B cell (primary cell): ENCODE measurements around the gene MBNL3. TPM values are rescaled to one million over a fixed set of nuclear protein-coding genes. Genes with fewer than 3 reads are reported as not detected.

Source experiments
- ATAC-seq: fragments of 200-7000 bp; cut with Tn5 transposase; one replicate; pipeline ENCODE4 v1.10.0; 2021; ENCODE audit warnings: low read depth, mild to moderate bottlenecking, moderate number of reproducible peaks, moderate library complexity
- CTCF ChIA-PET: fragments of 350-600 bp; sonication (Branson Sonifier 250); formaldehyde crosslinking; loops from one replicate; lab custom pipeline; 2021; ENCODE audit warnings: antibody characterized with exemption, inconsistent platforms; lab: Charles Lee
- POLR2A ChIA-PET: fragments of 350-600 bp; sonication (Branson Sonifier 250); formaldehyde crosslinking; loops from one replicate; lab custom pipeline; 2021; ENCODE audit warnings: antibody characterized with exemption; lab: Charles Lee
- DNase-seq: peaks from one replicate; pipeline ENCODE4 v3.0.0; 2013
- H2AFZ ChIP-seq: 2 replicates; pipeline ENCODE4 v1.6.1; 2012; ENCODE audit warnings: mild to moderate bottlenecking, low read depth, low read length; ENCODE audit not compliant: insufficient read depth, poor library complexity, severe bottlenecking
- H3K27ac ChIP-seq, 2 donors: 1 replicate in 1 of 2; 2 replicates in 1 of 2; pipeline ENCODE4 v1.5.1; 2012 to 2013; ENCODE audit warnings: low read length in 2 of 2, mild to moderate bottlenecking in 2 of 2, moderate library complexity in 1 of 2
- H3K27me3 ChIP-seq, 4 experiments: fragments of 200-600 bp in 1 of 4; sonication (generic) in 1 of 4; replicated peaks in 1 of 4; 1 replicate in 2 of 4; 2 replicates in 2 of 4; pipeline versions ENCODE4 v1.6.1 to v1.7.0; 2013 to 2016; ENCODE audit warnings: low read length in 3 of 4, mild to moderate bottlenecking in 2 of 4, mixed read lengths in 1 of 4, moderate library complexity in 1 of 4; ENCODE audit not compliant: insufficient read depth in 4 of 4, control insufficient read depth in 3 of 4; ENCODE audit errors: control extremely low read depth in 1 of 4
- H3K36me3 ChIP-seq, 2 experiments: replicated peaks in 1 of 2; 1 replicate in 1 of 2; 2 replicates in 1 of 2; pipeline versions ENCODE4 v1.6.1 to v1.7.1; 2013; ENCODE audit warnings: low read length in 1 of 2; ENCODE audit not compliant: insufficient read depth in 2 of 2, control insufficient read depth in 1 of 2; ENCODE audit errors: control extremely low read depth in 1 of 2, extremely low read depth in 1 of 2
- H3K4me1 ChIP-seq, 2 donors: fragments of 200-600 bp in 1 of 2; sonication (generic) in 1 of 2; 1 replicate in 1 of 2; 2 replicates in 1 of 2; pipeline versions ENCODE4 v1.5.1 to v1.6.1; 2013 to 2017; ENCODE audit warnings: low read length in 2 of 2; ENCODE audit not compliant: control insufficient read depth in 2 of 2, insufficient read depth in 2 of 2
- H3K4me2 ChIP-seq: replicated peaks from 2 replicates; pipeline ENCODE3; 2012; ENCODE audit warnings: mild to moderate bottlenecking, low read depth, low read length; ENCODE audit not compliant: poor library complexity, severe bottlenecking
- H3K4me3 ChIP-seq, 5 experiments: fragments of 200-600 bp in 1 of 5; sonication (generic) in 1 of 5; 1 replicate in 3 of 5; 2 replicates in 2 of 5; pipeline versions ENCODE4 v1.5.1 to v1.7.0; 2011 to 2016; ENCODE audit warnings: low read length in 4 of 5, mild to moderate bottlenecking in 4 of 5, low read depth in 2 of 5, control low read depth in 1 of 5, moderate library complexity in 1 of 5; ENCODE audit not compliant: insufficient read depth in 1 of 5; ENCODE audit errors: control extremely low read depth in 1 of 5, extremely low read depth in 1 of 5
- H3K79me2 ChIP-seq: fragments of 200-600 bp; sonication (generic); one replicate; pipeline ENCODE4 v1.6.0; 2016; ENCODE audit warnings: low read length; ENCODE audit not compliant: control insufficient read depth, insufficient read depth
- H3K9ac ChIP-seq: fragments of 200-600 bp; sonication (generic); 2 replicates; pipeline ENCODE4 v1.6.1; 2017; ENCODE audit warnings: mild to moderate bottlenecking, low read length, moderate library complexity
- H3K9me3 ChIP-seq, 3 donors: one replicate each; pipeline versions ENCODE4 v1.6.1 to v1.7.1; 2013; ENCODE audit warnings: low read length in 2 of 3; ENCODE audit not compliant: control insufficient read depth in 2 of 3, insufficient read depth in 1 of 3; ENCODE audit errors: control extremely low read depth in 1 of 3
- H4K20me1 ChIP-seq: 2 replicates; pipeline ENCODE4 v1.6.0; 2012; ENCODE audit warnings: mild to moderate bottlenecking, low read length; ENCODE audit not compliant: insufficient read depth, control insufficient read depth, poor library complexity, severe bottlenecking
- H3K27ac Mint-ChIP-seq: one replicate; pipeline ENCODE4 v1.8.0; 2021; ENCODE audit warnings: mixed read lengths
- H3K27me3 Mint-ChIP-seq: one replicate; pipeline ENCODE4 v1.8.0; 2021; ENCODE audit warnings: mixed read lengths
- H3K4me1 Mint-ChIP-seq: one replicate; pipeline ENCODE4 v1.8.0; 2021; ENCODE audit warnings: mixed read lengths
- H3K4me3 Mint-ChIP-seq: one replicate; pipeline ENCODE4 v1.8.0; 2021; ENCODE audit warnings: mixed read lengths
- H3K9me3 Mint-ChIP-seq: one replicate; pipeline ENCODE4 v1.8.0; 2022; ENCODE audit warnings: mixed read lengths; ENCODE audit not compliant: insufficient read depth
- EZH2 ChIP-seq: IDR thresholded peaks from 2 replicates; pipeline ENCODE4 v1.6.1; 2012; ENCODE audit warnings: borderline replicate concordance, low read depth, mild to moderate bottlenecking, moderate library complexity, low read length; ENCODE audit not compliant: insufficient read depth, poor library complexity, severe bottlenecking
- WGBS: methylation state at CpG from one replicate; pipeline ENCODE4 v1.1.5; 2013; ENCODE audit warnings: missing lambda C conversion rate; ENCODE audit not compliant: insufficient coverage; 5-methylcytosine and 5-hydroxymethylcytosine counted together
- intact Hi-C: fragments of 100-400 bp; cut with micrococcal nuclease; formaldehyde crosslinking; loops from one replicate; pipeline ENCODE4 v1.10.0; 2022
- polyA plus RNA-seq: library from polyadenylated mRNA; depleted of rRNA; stranded (reverse); fragments of >200 nt; gene quantifications from 2 replicates; pipeline ENCODE4 v1.2.3, GENCODE V29; 2012
- total RNA-seq, 2 donors: library from RNA; stranded (reverse); fragments of 120-200 nt in 1 of 2; gene quantifications; 1 replicate in 1 of 2; 2 replicates in 1 of 2; pipeline versions ENCODE4 v1.2.3 to v1.2.4, GENCODE V29; 2013 to 2022
- TF ChIP-seq, protein P1 (sequence below): fragments of 200-600 bp; IDR thresholded peaks from one replicate; pipeline ENCODE4 v1.8.0; 2022; ENCODE audit warnings: antibody characterized with exemption, mild to moderate bottlenecking

Gene MBNL3
- total and polyA plus RNA-seq, 2 donors (not counting 1 experiment from before 2014, with no cell fraction given): 16.6 to 63.1 TPM

- no peak for DNase-seq
- intact Hi-C loops: no loop called here
Observed at GRCh38 chrX:132501606-132502005, 12.8 kb upstream of the MBNL3 start.

DNA sequence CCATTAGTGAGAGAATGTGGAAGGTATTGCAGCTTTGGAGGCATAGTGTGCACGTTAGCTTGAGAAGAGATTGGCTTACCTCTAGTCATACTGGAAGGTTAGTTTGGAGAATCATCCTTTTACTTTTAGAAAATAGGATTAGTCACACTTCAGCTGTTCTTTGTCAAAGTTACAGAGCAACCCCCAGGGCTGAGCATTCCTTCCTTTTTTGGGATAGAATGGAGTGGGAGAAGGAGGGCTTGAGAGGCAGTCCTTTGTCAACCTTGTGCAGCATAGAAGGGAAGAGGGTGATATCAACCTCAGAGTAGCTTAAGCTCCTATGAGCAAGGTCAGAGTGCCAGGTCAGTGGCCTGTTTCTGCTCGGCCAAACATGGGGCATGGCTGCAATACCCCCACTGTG lies 8.6 kb upstream of the MBNL3 start:
- no peaks in the 10 kb centered on the region for H4K20me1 ChIP-seq
- no peak overlapping the region for H3K4me3 ChIP-seq
- ChIA-PET CTCF (interaction anchor here (1.3 kb wide), 1 partner anchor 117 kb away, joined by 3 read pairs; no protein-coding TSS in a partner anchor), POLR2A (no interaction called here)
- Mint-ChIP-seq H3K9me3 (no peaks in the 10 kb centered on the region), H3K4me1 (no peaks in the 10 kb centered on the region), H3K27ac (no peak overlapping the region), H3K4me3 (no peak overlapping the region), H3K27me3 (no peaks in the 10 kb centered on the region)
- H2AFZ ChIP-seq: no peak overlapping the region
- no peak for DNase-seq
- H3K27ac ChIP-seq: no peak overlapping the region
- TF ChIP-seq EZH2: no peak
- TF ChIP-seq, protein P1, sequence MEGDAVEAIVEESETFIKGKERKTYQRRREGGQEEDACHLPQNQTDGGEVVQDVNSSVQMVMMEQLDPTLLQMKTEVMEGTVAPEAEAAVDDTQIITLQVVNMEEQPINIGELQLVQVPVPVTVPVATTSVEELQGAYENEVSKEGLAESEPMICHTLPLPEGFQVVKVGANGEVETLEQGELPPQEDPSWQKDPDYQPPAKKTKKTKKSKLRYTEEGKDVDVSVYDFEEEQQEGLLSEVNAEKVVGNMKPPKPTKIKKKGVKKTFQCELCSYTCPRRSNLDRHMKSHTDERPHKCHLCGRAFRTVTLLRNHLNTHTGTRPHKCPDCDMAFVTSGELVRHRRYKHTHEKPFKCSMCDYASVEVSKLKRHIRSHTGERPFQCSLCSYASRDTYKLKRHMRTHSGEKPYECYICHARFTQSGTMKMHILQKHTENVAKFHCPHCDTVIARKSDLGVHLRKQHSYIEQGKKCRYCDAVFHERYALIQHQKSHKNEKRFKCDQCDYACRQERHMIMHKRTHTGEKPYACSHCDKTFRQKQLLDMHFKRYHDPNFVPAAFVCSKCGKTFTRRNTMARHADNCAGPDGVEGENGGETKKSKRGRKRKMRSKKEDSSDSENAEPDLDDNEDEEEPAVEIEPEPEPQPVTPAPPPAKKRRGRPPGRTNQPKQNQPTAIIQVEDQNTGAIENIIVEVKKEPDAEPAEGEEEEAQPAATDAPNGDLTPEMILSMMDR: no peak
- H3K9ac ChIP-seq: no peak overlapping the region
- H3K27me3 ChIP-seq: peaks cover 0 to 7% (median 0%) of the 10 kb centered on the region in 4 experiments
- no peak overlapping the region for H3K4me2 ChIP-seq
- no peaks in the 10 kb centered on the region for H3K79me2 ChIP-seq
- intact Hi-C loops: no loop called here
- ATAC-seq: no peak
- H3K9me3 ChIP-seq: no peaks in the 10 kb centered on the region
- WGBS: no CpG with 5 or more reads among the region's 2 CpGs
- no peaks in the 10 kb centered on the region for H3K36me3 ChIP-seq
- no peaks in the 10 kb centered on the region for H3K4me1 ChIP-seq

More at GRCh38 chrX:132501606-132502005, 12.8 kb upstream of the MBNL3 start:
- Histone ChIP-seq H3K4me2 (no peak overlapping the region), H3K79me2 (no peaks in the 10 kb centered on the region), H2AFZ (no peak overlapping the region), H3K27me3 (peaks cover 0 to under 1% (median 0%) of the 10 kb centered on the region in 4 experiments), H3K4me3 (no peak overlapping the region), H3K36me3 (no peaks in the 10 kb centered on the region), H3K9me3 (no peaks in the 10 kb centered on the region), H3K27ac (no peak overlapping the region), H3K9ac (no peak overlapping the region), H4K20me1 (no peaks in the 10 kb centered on the region), H3K4me1 (no peaks in the 10 kb centered on the region)
- ChIA-PET POLR2A (no interaction called here), CTCF (interaction anchor here (0.7 kb wide), 1 partner anchor 130 kb away, joined by 3 read pairs; no protein-coding TSS in a partner anchor)
- Mint-ChIP-seq H3K4me1 (no peaks in the 10 kb centered on the region), H3K27ac (no peak overlapping the region), H3K27me3 (no peaks in the 10 kb centered on the region), H3K4me3 (no peak overlapping the region), H3K9me3 (no peaks in the 10 kb centered on the region)
- TF ChIP-seq EZH2: no peak
- TF ChIP-seq, protein P1: no peak
- ATAC-seq: no peak
- no CpG with 5 or more reads among the region's 2 CpGs for WGBS
